Astrocyte of the cerebellum (primary cell): ENCODE data around the gene ZNF559.

Source experiments
- DNase-seq: peaks from one replicate; pipeline ENCODE4 v3.0.0-alpha.2; 2011; ENCODE audit warnings: low read depth
- H3K4me3 ChIP-seq: 2 replicates; pipeline ENCODE4 v1.5.1; 2011; ENCODE audit warnings: mild to moderate bottlenecking, low read depth, low read length, moderate library complexity
- CTCF ChIP-seq: IDR thresholded peaks from 2 replicates; pipeline ENCODE4 v1.5.1; 2012; ENCODE audit warnings: low read length, low read depth, moderate library complexity, mild to moderate bottlenecking; ENCODE audit errors: missing control alignments
- in situ Hi-C: cut with HindIII; loops from 2 replicates; pipeline ENCODE4 v1.10.0; 2017; ENCODE audit warnings: low sequenced_read_pairs

The ZNF559 gene

DNA sequence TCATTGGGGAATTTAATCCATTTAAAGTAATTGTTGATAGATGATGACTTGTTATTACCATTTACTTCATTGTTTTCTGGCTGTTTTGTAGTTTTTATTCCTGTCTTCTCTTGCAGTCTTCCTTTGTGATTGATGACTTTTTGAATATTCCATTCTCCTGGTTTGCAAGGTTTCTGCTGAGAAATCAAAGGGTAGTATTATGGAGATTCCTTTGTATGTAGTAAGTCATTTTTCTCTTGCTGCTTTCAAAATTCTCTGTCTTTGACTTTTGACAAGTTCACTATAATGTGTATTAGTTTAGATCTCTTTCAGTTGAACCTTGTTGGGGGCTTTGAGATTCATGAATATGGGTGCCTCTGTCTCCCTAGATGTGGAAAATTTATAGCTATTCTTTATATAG is 6.0 kb downstream of the ZNF559 start:
- in situ Hi-C loops, result no loop called here
- DNase-seq, result no peak
- H3K4me3 ChIP-seq, result no peak overlapping the region
- TF ChIP-seq CTCF, result no peak

DNA sequence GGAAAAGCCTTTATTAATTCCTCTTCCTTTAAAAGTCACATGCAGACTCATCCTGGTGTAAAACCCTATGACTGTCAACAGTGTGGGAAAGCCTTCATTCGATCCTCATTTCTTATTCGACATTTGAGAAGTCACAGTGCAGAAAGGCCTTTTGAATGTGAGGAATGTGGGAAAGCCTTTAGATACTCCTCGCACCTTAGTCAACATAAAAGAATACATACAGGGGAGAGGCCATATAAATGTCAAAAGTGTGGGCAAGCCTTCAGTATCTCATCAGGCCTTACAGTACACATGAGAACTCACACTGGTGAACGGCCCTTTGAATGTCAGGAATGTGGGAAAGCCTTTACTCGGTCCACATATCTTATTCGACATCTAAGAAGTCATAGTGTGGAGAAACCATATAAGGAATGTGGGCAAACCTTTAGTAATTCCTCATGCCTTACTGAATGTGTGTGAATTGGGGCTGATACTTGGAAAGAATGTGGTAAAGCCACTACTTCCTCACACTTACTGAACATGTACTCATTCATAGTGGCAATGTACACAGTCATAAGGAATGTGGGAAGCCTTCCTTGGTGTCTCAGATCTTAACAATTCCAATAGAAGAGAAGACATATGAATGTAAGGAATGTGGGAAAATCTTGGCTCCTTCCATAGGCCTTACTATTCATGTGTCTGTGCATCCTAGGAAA is 18.8 kb downstream of the ZNF559 start:
- TF ChIP-seq CTCF, result no peak
- no peak for DNase-seq
- in situ Hi-C loops, result no loop called here
- H3K4me3 ChIP-seq, result no peak overlapping the region

DNA sequence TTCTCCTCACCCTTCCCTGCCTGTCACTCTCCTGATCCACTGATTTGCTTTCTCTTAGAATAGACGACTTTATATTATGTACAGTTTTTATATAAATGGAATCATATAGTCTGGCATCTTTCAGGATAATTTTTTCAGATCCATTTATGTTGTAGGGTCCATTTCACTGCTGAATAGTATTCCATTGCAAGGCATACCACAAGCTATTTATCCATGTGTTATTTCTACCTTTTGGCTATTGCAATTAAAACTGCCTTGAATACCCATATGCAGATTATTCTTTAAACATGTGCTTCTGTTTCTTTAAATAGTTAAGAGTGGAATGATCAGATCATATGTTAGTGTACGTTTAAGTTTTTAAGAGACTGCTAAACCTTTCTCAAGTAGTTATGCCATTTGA is 21.0 kb downstream of the ZNF559 start:
- DNase-seq, result no peak
- no peak overlapping the region for H3K4me3 ChIP-seq
- no peak for TF ChIP-seq CTCF
- in situ Hi-C loops, result no loop called here

GRCh38 chr19:9348253-9348652 is 24.3 kb downstream of the ZNF559 start:
- DNase-seq, result no peak
- in situ Hi-C loops, result no loop called here
- no peak for TF ChIP-seq CTCF
- no peak overlapping the region for H3K4me3 ChIP-seq

GRCh38 chr19:9348671-9349070 is 24.7 kb downstream of the ZNF559 start:
- in situ Hi-C loops, result no loop called here
- no peak for TF ChIP-seq CTCF
- H3K4me3 ChIP-seq, result no peak overlapping the region
- DNase-seq, result no peak

- H3K4me3 ChIP-seq, result no peak overlapping the region
- no peak for TF ChIP-seq CTCF
- DNase-seq, result no peak
- in situ Hi-C loops, result no loop called here
Measured at GRCh38 chr19:9352505-9352904, 28.5 kb downstream of the ZNF559 start.

DNA sequence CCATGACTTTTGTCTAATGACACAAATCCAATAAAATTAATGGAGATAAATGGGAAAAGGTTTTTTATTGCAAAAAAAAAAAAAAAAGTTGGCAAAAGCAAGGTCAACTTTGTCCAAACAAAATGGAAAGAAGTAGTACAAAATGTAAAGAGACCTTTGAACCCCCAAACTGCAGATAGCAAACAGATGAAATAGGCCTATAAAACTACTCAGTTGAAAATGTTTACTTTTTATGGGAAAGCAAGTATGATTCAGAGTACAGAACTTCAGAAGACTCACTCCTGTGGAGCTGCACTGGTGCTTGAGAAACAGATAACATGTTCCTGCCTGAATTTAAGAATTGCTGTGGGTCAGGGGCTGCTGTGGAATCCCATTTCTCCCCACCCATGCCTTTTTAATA is 29.0 kb downstream of the ZNF559 start:
- no peak overlapping the region for H3K4me3 ChIP-seq
- no peak for TF ChIP-seq CTCF
- DNase-seq, result no peak
- in situ Hi-C loops, result no loop called here
